Keratinocyte (primary cell): ENCODE results near the gene GPNMB. TPM values are rescaled to one million over a fixed set of nuclear protein-coding genes. Genes with fewer than 3 reads are reported as not detected.

Experiments used
- DNase-seq: peaks from one replicate; pipeline ENCODE4 v3.0.0-alpha.2; 2011; ENCODE audit warnings: low read depth, missing footprints, low spot score
- FAIRE-seq: peaks from 2 replicates; lab custom pipeline; 2011; peaks lifted over from hg19 to GRCh38; lab: Jason Lieb, UNC
- H2AFZ ChIP-seq: 2 replicates; pipeline ENCODE4 v1.6.0; 2012; ENCODE audit warnings: low read length, control low read depth, inconsistent platforms; ENCODE audit not compliant: control insufficient read depth
- H3K27ac ChIP-seq: 2 replicates; pipeline ENCODE4 v1.5.1; 2011; ENCODE audit warnings: low read length; ENCODE audit not compliant: control insufficient read depth, insufficient read depth
- H3K27me3 ChIP-seq: 3 replicates; pipeline ENCODE4 v1.6.0; 2011; ENCODE audit warnings: low read length; ENCODE audit not compliant: control insufficient read depth, insufficient read depth; ENCODE audit errors: extremely low read depth
- H3K36me3 ChIP-seq, 2 experiments: 2 replicates in 1 of 2; 3 replicates in 1 of 2; pipeline ENCODE4 v1.5.1; 2011; ENCODE audit warnings: low read length in 2 of 2, mild to moderate bottlenecking in 1 of 2; ENCODE audit not compliant: control insufficient read depth in 2 of 2, insufficient read depth in 2 of 2; ENCODE audit errors: extremely low read depth in 1 of 2
- H3K4me1 ChIP-seq: 3 replicates; pipeline ENCODE4 v1.5.1; 2011; ENCODE audit warnings: low read length; ENCODE audit not compliant: control insufficient read depth, insufficient read depth; ENCODE audit errors: extremely low read depth
- H3K4me2 ChIP-seq: 3 replicates; pipeline ENCODE4 v1.6.0; 2011; ENCODE audit warnings: low read depth, low read length; ENCODE audit not compliant: control insufficient read depth, insufficient read depth; ENCODE audit errors: extremely low read depth
- H3K4me3 ChIP-seq, 3 experiments: fragments of 200-600 bp in 1 of 3; sonication (generic) in 1 of 3; 2 replicates in 2 of 3; 3 replicates in 1 of 3; pipeline ENCODE4 v1.5.1; 2011 to 2016; ENCODE audit warnings: low read length in 3 of 3, mild to moderate bottlenecking in 3 of 3, control low read depth in 2 of 3, inconsistent platforms in 1 of 3, low read depth in 1 of 3, mixed read lengths in 1 of 3, mixed run types in 1 of 3, moderate library complexity in 1 of 3; ENCODE audit not compliant: control insufficient read depth in 2 of 3, insufficient read depth in 2 of 3; ENCODE audit errors: extremely low read depth in 1 of 3
- H3K79me2 ChIP-seq: 2 replicates; pipeline ENCODE4 v1.6.0; 2012; ENCODE audit warnings: low read length; ENCODE audit not compliant: control insufficient read depth, insufficient read depth
- H3K9ac ChIP-seq: 3 replicates; pipeline ENCODE4 v1.6.0; 2011; ENCODE audit warnings: low read length; ENCODE audit not compliant: control insufficient read depth, insufficient read depth; ENCODE audit errors: extremely low read depth
- H3K9me1 ChIP-seq: 3 replicates; pipeline ENCODE4 v1.6.0; 2011; ENCODE audit warnings: low read length; ENCODE audit not compliant: control insufficient read depth, insufficient read depth; ENCODE audit errors: extremely low read depth
- H3K9me3 ChIP-seq: 2 replicates; pipeline ENCODE4 v1.5.1; 2012; ENCODE audit warnings: low read depth, low read length; ENCODE audit not compliant: control insufficient read depth
- H4K20me1 ChIP-seq: 3 replicates; pipeline ENCODE4 v1.6.0; 2011; ENCODE audit warnings: low read length; ENCODE audit not compliant: control insufficient read depth, insufficient read depth; ENCODE audit errors: extremely low read depth
- CTCF ChIP-seq, 3 experiments: IDR thresholded peaks in 1 of 3; conservative IDR thresholded peaks in 1 of 3; optimal IDR thresholded peaks in 1 of 3; 2 replicates in 2 of 3; 3 replicates in 1 of 3; pipeline versions ENCODE3 to v1.5.1; 2011; ENCODE audit warnings: low read length in 3 of 3, mild to moderate bottlenecking in 3 of 3, moderate library complexity in 2 of 3, control low read depth in 1 of 3, inconsistent platforms in 1 of 3; ENCODE audit not compliant: insufficient read depth in 2 of 3; ENCODE audit errors: extremely low read depth in 1 of 3
- EZH2 ChIP-seq: IDR thresholded peaks from one replicate; pipeline ENCODE4 v1.6.1; 2012; ENCODE audit warnings: inconsistent platforms, mild to moderate bottlenecking, low read length, moderate library complexity
- dilution Hi-C: fragments of 300-500 bp; cut with MboI; formaldehyde crosslinking; loops from one replicate; pipeline ENCODE4 v1.7.0; 2020; ENCODE audit warnings: low sequenced_read_pairs; ENCODE audit not compliant: extremely low pct_ligation_motif_present
- polyA plus RNA-seq, 5 experiments: library from polyadenylated mRNA; depleted of rRNA in 3 of 5; stranded (reverse) in 3 of 5; stranded (forward) in 1 of 5; unstranded in 1 of 5; fragments of >200 nt; gene quantifications; 1 replicate in 1 of 5; 2 replicates in 3 of 5; 3 replicates in 1 of 5; pipeline versions ENCODE4 v1.2.1 to v1.2.3, GENCODE V29; 2011 to 2012; ENCODE audit warnings: missing spikeins in 2 of 5, low read depth in 1 of 5, low replicate concordance in 1 of 5

GPNMB gene
- polyA plus RNA-seq, 1 donor (not counting 4 experiments of a cell fraction or from before 2014, with no cell fraction given) = 142 TPM

GRCh38 chr7:23214938-23215337 lies 31.6 kb upstream of the GPNMB start:
- Histone ChIP-seq H3K27me3 (no peaks in the 10 kb centered on the region), H4K20me1 (no peaks in the 10 kb centered on the region), H3K36me3 (no peaks in the 10 kb centered on the region), H3K4me3 (no peak overlapping the region), H3K4me1 (no peaks in the 10 kb centered on the region), H3K4me2 (no peak overlapping the region), H3K9me1 (no peaks in the 10 kb centered on the region), H3K27ac (no peak overlapping the region), H3K9ac (no peak overlapping the region), H2AFZ (no peak overlapping the region), H3K79me2 (no peaks in the 10 kb centered on the region), H3K9me3 (no peaks in the 10 kb centered on the region)
- FAIRE-seq (no peak), DNase-seq (no peak)
- dilution Hi-C loops = no loop called here
- no peak for TF ChIP-seq EZH2
- TF ChIP-seq CTCF (optimal IDR thresholded peaks at IDR 0.05 in 1 of 3, IDR thresholded peaks at IDR 0.05 in 1 of 3, conservative IDR thresholded peaks at IDR 0.05 in 1 of 3; ENCODE audit: extremely low read depth in 1 of 3, insufficient read depth in 2 of 3, low read length in 3 of 3) = no peak

- Histone ChIP-seq H3K4me3 (no peak overlapping the region), H3K4me2 (no peak overlapping the region), H3K79me2 (no peaks in the 10 kb centered on the region), H3K4me1 (peaks cover 4% of the 10 kb centered on the region), H3K9me3 (no peaks in the 10 kb centered on the region), H4K20me1 (no peaks in the 10 kb centered on the region), H3K36me3 (no peaks in the 10 kb centered on the region), H3K27me3 (no peaks in the 10 kb centered on the region), H3K9ac (no peak overlapping the region), H3K9me1 (no peaks in the 10 kb centered on the region), H3K27ac (no peak overlapping the region), H2AFZ (no peak overlapping the region)
- TF ChIP-seq CTCF (optimal IDR thresholded peaks at IDR 0.05 in 1 of 3, IDR thresholded peaks at IDR 0.05 in 1 of 3, conservative IDR thresholded peaks at IDR 0.05 in 1 of 3; ENCODE audit: extremely low read depth in 1 of 3, insufficient read depth in 2 of 3, low read length in 3 of 3) (no peak), EZH2 (no peak)
- DNase-seq (no peak), FAIRE-seq (no peak)
- dilution Hi-C loops = no loop called here
Measured at GRCh38 chr7:23216021-23216420, 30.6 kb upstream of the GPNMB start.
